NT2/D1 (cell line): ENCODE measurements around the gene PPIB.

Experiments used
- DNase-seq: peaks from one replicate; pipeline ENCODE4 v3.0.0-alpha.2; 2011; ENCODE audit warnings: low read depth, low spot score
- H3K27me3 ChIP-seq: 2 replicates; pipeline ENCODE4 v1.6.0; 2011; ENCODE audit warnings: mild to moderate bottlenecking; ENCODE audit not compliant: insufficient read length, insufficient read depth
- H3K36me3 ChIP-seq: 2 replicates; pipeline ENCODE4 v1.6.1; 2011; ENCODE audit warnings: mild to moderate bottlenecking, low read length, mixed read lengths; ENCODE audit not compliant: insufficient read depth, insufficient read length
- H3K4me1 ChIP-seq: 2 replicates; pipeline ENCODE4 v1.5.1; 2011; ENCODE audit not compliant: insufficient read depth, insufficient read length
- H3K4me3 ChIP-seq: 2 replicates; pipeline ENCODE4 v1.5.1; 2011; ENCODE audit warnings: low read depth; ENCODE audit not compliant: insufficient read length
- H3K9ac ChIP-seq: 2 replicates; pipeline ENCODE4 v1.6.0; 2011; ENCODE audit warnings: low read depth; ENCODE audit not compliant: insufficient read length
- H3K9me3 ChIP-seq: 2 replicates; pipeline ENCODE4 v1.5.1; 2011; ENCODE audit warnings: mild to moderate bottlenecking, low read length; ENCODE audit not compliant: insufficient read depth
- SUZ12 ChIP-seq: IDR thresholded peaks from 2 replicates; pipeline ENCODE4 v1.6.1; 2011; ENCODE audit not compliant: insufficient read length, insufficient read depth; ENCODE audit errors: extremely low read depth
- YY1 ChIP-seq: IDR thresholded peaks from 2 replicates; pipeline ENCODE4 v1.6.1; 2011; ENCODE audit not compliant: insufficient read length, insufficient read depth
- ZNF274 ChIP-seq: IDR thresholded peaks from 2 replicates; pipeline ENCODE4 v1.6.1; 2011; ENCODE audit warnings: mild to moderate bottlenecking, low read depth, low read length

Gene PPIB

GRCh38 chr15:64164436-64164835 is 1.6 kb upstream of the PPIB start:
- H3K27me3 ChIP-seq = no peaks in the 10 kb centered on the region
- TF ChIP-seq SUZ12 (no peak), ZNF274 (no peak), YY1 (no peak)
- no peak overlapping the region for H3K4me3 ChIP-seq
- H3K9ac ChIP-seq = no peak overlapping the region
- no peak for DNase-seq
- H3K4me1 ChIP-seq = peaks cover 7% of the 10 kb centered on the region
- H3K36me3 ChIP-seq = peaks cover 26% of the 10 kb centered on the region
- no peaks in the 10 kb centered on the region for H3K9me3 ChIP-seq

DNA sequence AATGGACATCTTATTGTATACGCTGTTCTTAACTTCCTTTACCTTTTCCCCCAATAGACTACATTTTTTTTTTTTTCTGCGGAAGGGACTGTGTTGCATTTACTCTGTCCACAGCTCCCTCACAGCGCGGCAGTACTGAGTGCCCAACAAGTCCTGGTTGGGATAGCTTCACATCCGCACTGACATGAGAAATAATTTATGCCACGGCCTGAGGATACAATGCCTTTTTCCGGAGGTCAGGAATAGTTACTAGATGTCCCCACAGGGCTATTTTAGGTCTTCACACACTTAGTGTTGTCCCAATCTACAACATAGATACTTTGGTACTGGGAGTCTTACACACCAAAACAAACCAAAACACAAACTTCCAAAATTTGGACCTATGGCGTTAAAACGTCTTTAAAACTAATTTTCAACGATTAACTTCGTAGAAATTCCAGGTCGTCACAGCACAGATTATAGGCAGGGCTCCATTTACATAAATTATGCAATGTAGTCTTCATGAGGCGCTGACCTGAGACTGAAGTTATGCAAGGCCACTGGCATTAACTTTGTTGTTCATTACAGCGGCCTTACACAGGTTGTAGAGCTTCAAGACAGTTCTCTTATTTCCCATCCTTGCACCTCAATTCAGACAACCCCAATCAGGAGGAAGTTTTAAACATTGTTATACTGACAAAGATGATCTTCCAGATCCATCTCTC is 989 bp upstream of the PPIB start:
- Histone ChIP-seq H3K9me3 (no peaks in the 10 kb centered on the region), H3K27me3 (no peaks in the 10 kb centered on the region), H3K4me1 (peaks cover 7% of the 10 kb centered on the region), H3K4me3 (peak overlapping the region; percentile 26), H3K36me3 (peaks cover 31% of the 10 kb centered on the region), H3K9ac (peak overlapping the region; percentile 65)
- TF ChIP-seq SUZ12 (no peak), ZNF274 (no peak), YY1 (no peak)
- no peak for DNase-seq

DNA sequence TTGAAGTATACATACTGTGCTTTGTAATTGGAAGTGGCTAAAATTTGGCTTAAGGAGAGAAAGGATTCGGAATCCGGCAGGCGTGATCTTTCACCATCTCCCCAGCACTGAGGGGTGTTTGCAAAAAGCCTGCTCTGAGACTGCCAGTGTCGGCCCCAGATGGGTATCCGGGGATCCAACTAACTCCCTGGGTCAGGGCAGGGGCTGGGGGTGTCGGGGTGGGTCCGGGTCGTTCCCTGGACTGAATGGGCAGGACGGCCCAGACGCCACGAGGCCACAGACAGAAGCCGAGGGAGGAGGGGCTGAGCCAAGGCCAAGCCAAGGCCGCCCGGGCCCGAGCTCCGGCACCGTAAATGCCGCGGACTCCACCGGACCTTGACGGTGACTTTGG is 349 bp downstream of the PPIB start:
- Histone ChIP-seq H3K4me3 (peak overlapping the region; percentile 93), H3K9me3 (no peaks in the 10 kb centered on the region), H3K36me3 (peaks cover 44% of the 10 kb centered on the region), H3K9ac (peak overlapping the region; percentile 96), H3K4me1 (peaks cover 7% of the 10 kb centered on the region), H3K27me3 (no peaks in the 10 kb centered on the region)
- TF ChIP-seq ZNF274 (no peak), YY1 (no peak), SUZ12 (no peak)
- DNase-seq = no peak

- TF ChIP-seq YY1 (no peak), SUZ12 (no peak), ZNF274 (no peak)
- H3K4me3 ChIP-seq = peak overlapping the region; percentile 93
- peaks cover 50% of the 10 kb centered on the region for H3K36me3 ChIP-seq
- peak overlapping the region; percentile 96 for H3K9ac ChIP-seq
- H3K4me1 ChIP-seq = peaks cover 7% of the 10 kb centered on the region
- no peak for DNase-seq
- H3K27me3 ChIP-seq = no peaks in the 10 kb centered on the region
- no peaks in the 10 kb centered on the region for H3K9me3 ChIP-seq
These were observed 939 bp downstream of the PPIB start for GRCh38 chr15:64161688-64162477.

- no peak overlapping the region for H3K9ac ChIP-seq
- H3K4me1 ChIP-seq = peaks cover 15% of the 10 kb centered on the region
- H3K27me3 ChIP-seq = no peaks in the 10 kb centered on the region
- TF ChIP-seq YY1 = no peak
- TF ChIP-seq ZNF274 = no peak
- H3K36me3 ChIP-seq = peaks cover 78% of the 10 kb centered on the region
- no peak for DNase-seq
- no peaks in the 10 kb centered on the region for H3K9me3 ChIP-seq
- no peak overlapping the region for H3K4me3 ChIP-seq
These were observed 4.3 kb downstream of the PPIB start for GRCh38 chr15:64158363-64159134.

DNA sequence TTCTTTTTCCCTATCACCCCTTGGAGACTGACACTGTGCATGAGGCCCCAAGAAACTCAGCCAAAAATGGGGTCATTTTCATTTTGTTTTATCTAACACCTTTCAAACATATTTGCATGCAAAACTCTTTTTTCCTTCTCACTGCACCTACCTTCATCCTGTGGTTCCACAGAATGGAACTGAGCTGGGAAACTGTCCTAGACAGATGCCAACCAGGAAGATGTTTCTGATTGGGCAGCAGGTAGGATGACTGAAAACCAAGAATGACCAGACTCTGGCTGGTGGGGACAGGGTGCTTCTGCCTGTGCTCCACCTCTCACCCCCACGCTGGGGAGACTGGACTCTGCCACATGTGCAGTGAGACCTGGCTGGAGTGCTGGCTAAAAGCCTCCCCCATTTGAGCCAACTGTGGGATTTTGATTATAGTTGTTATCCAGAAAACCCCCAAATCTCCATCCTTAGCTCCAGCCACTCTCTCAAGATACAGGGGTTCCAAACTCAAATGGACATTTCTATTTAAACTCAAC is 5.2 kb downstream of the PPIB start:
- Histone ChIP-seq H3K9ac (no peak overlapping the region), H3K9me3 (no peaks in the 10 kb centered on the region), H3K4me3 (no peak overlapping the region), H3K27me3 (peaks cover 6% of the 10 kb centered on the region), H3K4me1 (peaks cover 20% of the 10 kb centered on the region), H3K36me3 (peaks cover 78% of the 10 kb centered on the region)
- TF ChIP-seq YY1 (no peak), SUZ12 (no peak), ZNF274 (no peak)
- DNase-seq = no peak
